Measurements from ENCODE around the gene MITF. TPM values are rescaled to one million over a fixed set of nuclear protein-coding genes. Genes with fewer than 3 reads are reported as not detected.

Gene MITF
- total RNA-seq, 4 donors from 2014 or later: 71.1 to 139 (median 109) TPM

DNA sequence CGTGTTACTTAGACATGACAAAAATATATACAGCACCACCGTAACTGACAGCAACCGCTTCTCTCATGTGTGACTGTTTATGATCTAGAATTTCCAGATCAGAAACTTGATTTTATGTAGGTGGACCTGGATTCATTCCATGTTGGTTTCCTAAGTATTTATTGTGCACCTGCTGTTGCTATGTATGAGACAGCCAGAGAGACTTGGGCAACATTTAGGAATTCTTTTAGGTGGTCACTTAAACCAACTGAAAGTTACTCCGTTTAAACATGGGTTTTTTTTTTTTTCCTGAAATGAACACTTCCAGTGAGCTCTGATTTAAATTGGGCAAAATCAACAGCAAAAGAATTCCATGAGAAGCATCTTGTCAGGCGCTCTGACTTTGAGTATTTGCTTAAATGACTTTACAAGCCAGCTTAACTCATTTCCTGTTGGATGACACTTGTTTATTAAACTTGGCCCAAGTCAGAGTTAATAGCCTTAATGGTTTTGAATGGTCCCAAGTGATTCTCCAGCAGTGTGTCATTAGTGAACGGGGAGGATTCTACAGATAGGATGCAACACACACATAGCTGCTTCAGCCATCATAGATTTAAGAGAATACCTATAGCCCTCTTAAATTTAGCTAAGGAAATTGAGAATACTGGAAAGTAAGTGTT, 31.8 kb downstream of the MITF start:
- Histone ChIP-seq H3K9me3 (no peaks in the 10 kb centered on the region), H3K36me3 (no peaks in the 10 kb centered on the region), H3K4me3 (no peak overlapping the region), H3K4me1 (peaks cover 87 to 88% of the 10 kb centered on the region in 2 donors), H3K27me3 (no peaks in the 10 kb centered on the region), H3K27ac (peak overlapping the region in 1 of 4 donors; percentile 26)
- in situ Hi-C loops (cut with MboI; ENCODE audit: low sequenced_read_pairs in 4 of 4) (no loop called here), intact Hi-C loops (cut with DNase I; ENCODE audit: low total_unique reads) (no loop called here)
- TF ChIP-seq POLR2A (IDR thresholded peaks at IDR 0.05): no peak
- TF ChIP-seq, protein P1, sequence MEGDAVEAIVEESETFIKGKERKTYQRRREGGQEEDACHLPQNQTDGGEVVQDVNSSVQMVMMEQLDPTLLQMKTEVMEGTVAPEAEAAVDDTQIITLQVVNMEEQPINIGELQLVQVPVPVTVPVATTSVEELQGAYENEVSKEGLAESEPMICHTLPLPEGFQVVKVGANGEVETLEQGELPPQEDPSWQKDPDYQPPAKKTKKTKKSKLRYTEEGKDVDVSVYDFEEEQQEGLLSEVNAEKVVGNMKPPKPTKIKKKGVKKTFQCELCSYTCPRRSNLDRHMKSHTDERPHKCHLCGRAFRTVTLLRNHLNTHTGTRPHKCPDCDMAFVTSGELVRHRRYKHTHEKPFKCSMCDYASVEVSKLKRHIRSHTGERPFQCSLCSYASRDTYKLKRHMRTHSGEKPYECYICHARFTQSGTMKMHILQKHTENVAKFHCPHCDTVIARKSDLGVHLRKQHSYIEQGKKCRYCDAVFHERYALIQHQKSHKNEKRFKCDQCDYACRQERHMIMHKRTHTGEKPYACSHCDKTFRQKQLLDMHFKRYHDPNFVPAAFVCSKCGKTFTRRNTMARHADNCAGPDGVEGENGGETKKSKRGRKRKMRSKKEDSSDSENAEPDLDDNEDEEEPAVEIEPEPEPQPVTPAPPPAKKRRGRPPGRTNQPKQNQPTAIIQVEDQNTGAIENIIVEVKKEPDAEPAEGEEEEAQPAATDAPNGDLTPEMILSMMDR (IDR thresholded peaks at IDR 0.05 in 4 of 5, conservative IDR thresholded peaks at IDR 0.05 in 1 of 5): no peak
- DNase-seq: no peak
- ATAC-seq: no peak

DNA sequence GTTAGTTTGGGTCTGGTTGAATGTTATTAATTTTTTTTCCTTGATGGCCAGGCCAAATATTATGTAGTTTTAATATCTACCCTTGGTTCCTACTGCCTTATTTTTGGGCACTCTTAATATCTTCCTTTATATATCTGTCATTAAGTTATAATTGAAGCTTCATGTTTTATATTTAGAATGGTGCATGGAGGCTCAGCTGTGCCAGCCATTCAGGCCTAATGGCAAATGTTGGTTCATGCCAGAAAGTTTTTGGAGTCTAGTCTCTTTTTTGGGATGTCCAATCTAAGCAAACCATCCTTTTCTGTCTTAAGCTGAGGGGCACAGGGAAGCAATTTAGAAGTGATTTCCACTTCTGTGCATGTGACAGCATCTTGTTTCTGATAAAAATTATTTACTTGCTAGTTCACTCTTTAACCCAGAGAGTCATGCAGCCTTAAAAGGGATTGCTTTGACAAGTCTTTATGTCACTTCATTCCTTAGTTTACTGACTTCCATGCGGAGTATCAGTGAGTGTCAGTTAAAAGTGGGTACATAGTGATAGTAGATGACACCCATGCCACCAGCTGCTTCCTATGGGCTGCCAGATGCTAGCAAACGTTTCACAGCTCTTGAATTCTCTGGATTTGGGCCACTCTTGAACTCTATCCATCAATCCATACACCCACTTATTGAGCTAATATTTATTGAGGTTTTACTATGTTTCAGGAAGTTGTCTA, 33.0 kb downstream of the MITF start:
- DNase-seq (no peak), ATAC-seq (no peak)
- H3K27ac ChIP-seq: no peak overlapping the region
- H3K27me3 ChIP-seq: no peaks in the 10 kb centered on the region
- in situ Hi-C loops (cut with MboI; ENCODE audit: low sequenced_read_pairs in 4 of 4) (no loop called here), intact Hi-C loops (cut with DNase I; ENCODE audit: low total_unique reads) (no loop called here)
- H3K4me3 ChIP-seq: no peak overlapping the region
- peaks cover 86 to 93% of the 10 kb centered on the region in 2 donors for H3K4me1 ChIP-seq
- TF ChIP-seq, protein P1 (IDR thresholded peaks at IDR 0.05 in 4 of 5, conservative IDR thresholded peaks at IDR 0.05 in 1 of 5): no peak
- TF ChIP-seq POLR2A (IDR thresholded peaks at IDR 0.05): no peak
- no peaks in the 10 kb centered on the region for H3K9me3 ChIP-seq
- H3K36me3 ChIP-seq: no peaks in the 10 kb centered on the region

DNA sequence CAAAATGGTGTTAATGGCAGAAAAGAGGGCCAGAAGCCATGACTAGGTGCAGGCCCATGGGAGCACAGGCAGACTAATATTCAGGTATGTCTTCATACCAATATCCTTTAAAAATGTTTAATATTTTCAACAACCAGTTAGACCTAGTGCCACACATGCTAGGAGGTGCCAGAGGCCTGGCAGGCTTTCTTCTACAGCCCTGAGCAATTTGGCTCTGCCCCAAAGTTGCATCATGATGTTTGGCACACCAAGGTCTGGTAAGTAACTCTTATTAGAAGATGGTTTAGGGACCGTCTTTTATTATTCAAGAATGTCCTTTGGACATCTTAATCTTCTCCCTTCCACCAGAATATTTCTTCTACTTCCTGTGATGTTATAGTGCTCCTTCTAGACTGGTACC, 34.8 kb downstream of the MITF start:
- TF ChIP-seq, protein P1 (IDR thresholded peaks at IDR 0.05 in 4 of 5, conservative IDR thresholded peaks at IDR 0.05 in 1 of 5): no peak
- intact Hi-C loops (cut with DNase I; ENCODE audit: low total_unique reads): no loop called here
- ATAC-seq (peak; percentile 81 to 91), DNase-seq (peak; percentile 72 to 87)
- in situ Hi-C loops (cut with MboI; ENCODE audit: low sequenced_read_pairs in 4 of 4): no loop called here
- Histone ChIP-seq H3K9me3 (no peaks in the 10 kb centered on the region), H3K4me3 (no peak overlapping the region), H3K4me1 (peaks cover 72 to 81% of the 10 kb centered on the region in 2 donors), H3K27ac (peak overlapping the region in 3 of 4 donors; percentile 5 to 32 (median 12)), H3K27me3 (no peaks in the 10 kb centered on the region), H3K36me3 (no peaks in the 10 kb centered on the region)

DNA sequence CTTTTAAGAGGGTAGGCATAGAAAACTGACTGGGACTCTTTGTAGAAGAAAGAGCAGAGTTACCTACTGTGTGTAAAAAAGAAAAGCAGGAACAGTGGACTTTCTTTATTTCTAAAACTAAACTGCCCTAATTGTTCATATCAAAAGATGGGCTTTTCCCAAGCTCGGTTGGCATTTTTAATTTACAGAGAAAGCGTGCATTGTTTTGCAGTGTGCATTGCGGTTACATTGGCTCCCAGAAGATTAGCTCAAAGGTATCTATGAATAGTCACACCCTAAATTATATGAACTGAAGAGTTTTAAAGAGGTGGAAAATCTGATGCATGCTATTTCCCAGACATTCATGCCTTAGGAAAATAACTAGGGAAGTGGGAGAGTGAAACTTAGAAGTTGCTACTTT, 36.5 kb downstream of the MITF start:
- ATAC-seq: no peak
- in situ Hi-C loops (cut with MboI; ENCODE audit: low sequenced_read_pairs in 4 of 4): no loop called here
- H3K9me3 ChIP-seq: no peaks in the 10 kb centered on the region
- TF ChIP-seq, protein P1 (IDR thresholded peaks at IDR 0.05 in 4 of 5, conservative IDR thresholded peaks at IDR 0.05 in 1 of 5): no peak
- TF ChIP-seq POLR2A (IDR thresholded peaks at IDR 0.05): no peak
- peaks cover 64 to 70% of the 10 kb centered on the region in 2 donors for H3K4me1 ChIP-seq
- DNase-seq: no peak
- no peak overlapping the region for H3K4me3 ChIP-seq
- no peaks in the 10 kb centered on the region for H3K36me3 ChIP-seq
- intact Hi-C loops (cut with DNase I; ENCODE audit: low total_unique reads): no loop called here
- no peaks in the 10 kb centered on the region for H3K27me3 ChIP-seq
- H3K27ac ChIP-seq: no peak overlapping the region

Data from gastrocnemius medialis (tissue), 4 donors.